ENCODE data around the gene RAD51. TPM values are rescaled to one million over a fixed set of nuclear protein-coding genes. Genes with fewer than 3 reads are reported as not detected.

Gene RAD51
- total RNA-seq, 1 donor: 4.6 TPM

DNA sequence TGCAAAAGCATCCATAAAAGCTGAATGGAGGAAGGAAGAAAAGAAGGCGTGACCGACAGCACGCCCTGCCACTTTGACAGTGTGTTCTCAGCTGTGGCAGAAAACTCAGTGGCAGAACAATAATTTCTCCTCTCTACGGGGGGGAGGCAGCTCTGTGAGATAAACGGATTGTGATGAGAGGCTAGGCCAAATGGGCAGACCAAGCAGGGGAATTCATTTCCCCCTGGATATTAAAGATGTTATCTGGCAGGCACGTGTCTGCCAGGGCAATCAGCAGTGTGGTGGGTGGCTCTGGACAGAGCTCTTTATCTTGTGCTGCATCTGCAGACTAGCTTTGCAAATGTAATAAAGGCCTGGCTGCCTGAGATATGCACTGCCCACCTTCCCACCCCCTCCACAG is 62.0 kb downstream of the RAD51 start:
- peak in 1 of 3 donors; percentile 31 for DNase-seq (ENCODE audit: low read depth in 2 of 3, low spot score in 2 of 3)

DNA sequence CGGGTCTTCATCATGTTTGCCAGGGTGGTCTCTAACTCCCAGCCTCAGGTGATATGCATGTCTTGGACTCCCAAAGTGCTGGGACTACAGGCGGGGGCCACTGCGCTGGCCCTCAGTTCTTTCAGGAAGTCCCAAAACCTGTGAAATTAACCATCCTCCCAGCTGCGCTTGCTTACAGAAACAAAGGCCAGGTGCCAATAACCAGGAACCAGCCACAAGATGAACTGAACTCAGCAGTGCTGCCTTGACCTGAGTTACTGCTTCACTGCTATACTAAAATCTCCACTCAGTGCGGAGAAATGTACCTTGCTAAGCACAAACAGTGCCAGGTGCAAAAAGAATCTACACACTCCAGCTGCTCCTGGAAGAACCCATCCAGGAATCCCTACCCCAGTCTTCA is 65.0 kb downstream of the RAD51 start:
- no peak for DNase-seq (ENCODE audit: low read depth in 2 of 3, low spot score in 2 of 3)

DNA sequence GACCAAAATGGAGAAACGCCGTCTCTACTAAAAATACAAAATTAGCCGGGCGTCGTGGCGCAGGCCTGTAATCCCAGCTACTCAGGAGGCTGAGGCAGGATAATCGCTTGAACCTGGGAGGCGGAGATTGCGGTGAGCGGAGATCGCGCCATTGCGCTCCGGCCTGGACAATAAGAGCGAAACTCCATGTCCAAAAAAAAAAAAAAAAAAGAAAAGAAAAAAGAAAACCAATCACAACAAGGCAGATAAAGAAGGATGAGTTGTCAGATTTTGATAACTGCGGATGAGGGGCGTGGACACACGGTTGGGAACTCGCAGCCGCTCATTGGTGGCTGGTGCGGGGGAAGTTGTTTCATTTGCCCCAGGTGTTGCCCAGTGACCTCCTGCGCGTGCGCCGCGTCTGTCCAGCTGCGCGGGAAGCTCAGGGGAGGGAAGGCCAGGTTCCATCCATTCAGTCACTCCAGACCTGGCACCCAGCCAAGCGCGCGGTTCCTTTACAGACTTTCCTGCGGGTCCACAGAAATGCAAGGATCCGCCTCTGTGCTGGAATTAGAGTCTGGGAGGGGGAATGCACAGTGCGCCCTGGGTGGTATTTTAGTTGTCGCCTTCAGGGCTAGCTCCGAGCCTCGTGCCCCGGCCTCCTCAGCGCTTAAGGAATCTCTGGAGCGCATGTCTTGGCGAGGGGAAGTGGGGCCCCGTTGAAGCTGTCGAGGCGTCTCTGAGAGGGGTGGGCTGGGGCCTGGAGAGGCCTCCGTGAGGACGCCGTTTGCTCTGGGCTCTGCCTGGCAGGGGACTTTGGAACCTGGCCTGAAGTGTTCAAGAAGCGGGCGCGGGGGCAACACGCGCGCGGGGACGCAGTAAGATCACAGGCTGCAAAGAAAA is 68.2 kb downstream of the RAD51 start:
- DNase-seq (ENCODE audit: low read depth in 2 of 3, low spot score in 2 of 3): peak in 1 of 3 donors; percentile 55

DNA sequence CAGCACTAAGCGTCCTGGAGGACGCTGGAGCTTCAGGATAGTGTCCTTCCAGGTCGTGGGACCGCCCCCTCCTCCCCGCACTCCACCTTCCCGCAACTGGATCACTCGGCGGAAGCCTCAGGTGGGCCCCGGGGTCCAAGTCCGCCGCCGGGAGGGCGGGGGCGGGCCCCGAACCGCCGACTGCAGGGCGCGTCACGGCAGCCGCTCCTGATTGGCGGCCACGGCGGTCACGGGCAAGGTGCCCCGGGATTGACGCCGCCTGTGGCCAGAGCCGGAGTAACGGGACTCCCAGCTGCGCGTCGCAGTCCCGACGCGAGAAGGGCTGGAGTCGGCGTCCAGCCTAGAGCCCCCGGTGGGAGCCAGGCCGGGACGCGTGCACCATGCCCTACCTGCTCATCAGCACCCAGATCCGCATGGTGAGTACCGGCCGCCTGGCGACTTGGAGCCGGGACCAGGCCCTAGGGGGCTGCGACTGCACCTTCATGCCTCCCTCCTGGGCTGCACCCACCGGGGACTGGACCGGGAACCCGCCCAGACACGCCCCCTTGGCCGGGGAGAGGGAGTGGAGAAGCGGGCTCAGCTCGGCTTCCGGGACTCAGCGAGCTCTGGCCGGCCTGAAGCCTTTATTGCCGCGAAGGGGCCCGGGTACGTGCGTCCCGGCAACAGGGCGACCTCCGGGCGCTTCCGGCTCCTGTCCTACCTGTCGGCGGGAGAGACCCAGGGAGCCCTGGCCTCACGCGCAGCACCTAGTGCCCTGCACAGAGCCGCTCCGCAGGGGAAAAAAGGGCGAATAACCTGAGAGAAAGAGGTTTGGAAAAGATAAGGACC is 69.0 kb downstream of the RAD51 start, which contains the start of gene GCHFR:
GCHFR (plus strand) TSS at position 268 of the 828 bp plus-strand sequence; CDS start at position 381, 113 bp downstream.
- peak in 2 of 3 donors; percentile 62 to 70 for DNase-seq (ENCODE audit: low read depth in 2 of 3, low spot score in 2 of 3)

DNA sequence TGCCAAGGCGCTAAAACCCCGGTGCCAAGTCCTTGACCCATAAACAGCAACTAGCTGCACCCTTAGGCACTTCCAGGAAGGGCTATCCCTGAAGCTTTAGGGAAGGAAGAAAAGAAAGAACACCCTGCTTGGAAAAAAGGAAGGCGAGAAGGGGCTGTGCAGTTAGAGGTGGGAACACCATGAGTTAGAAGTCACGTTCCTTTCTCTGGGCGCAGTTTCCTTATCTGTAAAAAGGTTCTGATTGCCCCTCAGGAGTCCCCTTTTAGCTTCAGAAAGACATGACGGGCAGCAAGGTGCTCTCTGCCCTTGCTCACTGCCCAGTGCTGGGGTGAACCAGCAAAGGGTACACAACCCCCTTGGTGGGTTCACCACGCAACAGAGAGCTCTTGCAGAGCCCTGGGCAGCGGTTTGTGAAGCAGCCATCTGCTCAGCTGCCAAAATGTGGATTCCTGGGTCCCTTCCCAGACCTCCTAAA is 69.7 kb downstream of the RAD51 start:
- DNase-seq (ENCODE audit: low read depth in 2 of 3, low spot score in 2 of 3): no peak

DNA sequence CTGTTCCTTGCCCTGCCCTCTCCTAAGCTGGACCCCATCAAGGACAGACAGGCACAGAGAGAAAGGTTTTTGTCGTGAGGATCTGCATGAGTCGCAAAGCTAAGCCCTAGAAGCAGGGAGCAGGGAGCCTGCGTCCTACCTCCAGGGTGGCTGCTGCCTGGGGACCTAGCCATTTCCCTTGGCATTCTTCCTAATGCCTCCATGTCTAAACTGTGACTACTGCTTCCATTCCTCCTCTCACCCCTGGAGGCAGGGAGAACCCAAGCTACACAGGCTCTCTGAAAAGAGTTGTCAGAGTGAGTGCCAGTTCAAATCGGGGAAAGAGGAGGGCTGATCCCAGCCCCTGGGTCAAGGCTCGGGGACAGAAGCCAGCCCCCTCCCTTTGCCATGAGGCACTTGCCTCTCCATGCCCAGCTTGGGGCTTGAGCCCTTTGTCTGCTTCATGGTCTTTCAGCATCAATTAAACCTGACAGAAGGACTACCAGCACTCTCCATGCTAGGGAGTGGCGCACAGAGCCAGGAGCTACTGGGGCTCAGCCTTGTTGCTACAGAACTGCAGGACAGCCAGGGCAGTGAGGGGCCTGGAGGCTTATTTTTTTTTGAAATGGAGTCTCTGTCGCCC is 71.3 kb downstream of the RAD51 start:
- no peak for DNase-seq (ENCODE audit: low read depth in 2 of 3, low spot score in 2 of 3)

DNA sequence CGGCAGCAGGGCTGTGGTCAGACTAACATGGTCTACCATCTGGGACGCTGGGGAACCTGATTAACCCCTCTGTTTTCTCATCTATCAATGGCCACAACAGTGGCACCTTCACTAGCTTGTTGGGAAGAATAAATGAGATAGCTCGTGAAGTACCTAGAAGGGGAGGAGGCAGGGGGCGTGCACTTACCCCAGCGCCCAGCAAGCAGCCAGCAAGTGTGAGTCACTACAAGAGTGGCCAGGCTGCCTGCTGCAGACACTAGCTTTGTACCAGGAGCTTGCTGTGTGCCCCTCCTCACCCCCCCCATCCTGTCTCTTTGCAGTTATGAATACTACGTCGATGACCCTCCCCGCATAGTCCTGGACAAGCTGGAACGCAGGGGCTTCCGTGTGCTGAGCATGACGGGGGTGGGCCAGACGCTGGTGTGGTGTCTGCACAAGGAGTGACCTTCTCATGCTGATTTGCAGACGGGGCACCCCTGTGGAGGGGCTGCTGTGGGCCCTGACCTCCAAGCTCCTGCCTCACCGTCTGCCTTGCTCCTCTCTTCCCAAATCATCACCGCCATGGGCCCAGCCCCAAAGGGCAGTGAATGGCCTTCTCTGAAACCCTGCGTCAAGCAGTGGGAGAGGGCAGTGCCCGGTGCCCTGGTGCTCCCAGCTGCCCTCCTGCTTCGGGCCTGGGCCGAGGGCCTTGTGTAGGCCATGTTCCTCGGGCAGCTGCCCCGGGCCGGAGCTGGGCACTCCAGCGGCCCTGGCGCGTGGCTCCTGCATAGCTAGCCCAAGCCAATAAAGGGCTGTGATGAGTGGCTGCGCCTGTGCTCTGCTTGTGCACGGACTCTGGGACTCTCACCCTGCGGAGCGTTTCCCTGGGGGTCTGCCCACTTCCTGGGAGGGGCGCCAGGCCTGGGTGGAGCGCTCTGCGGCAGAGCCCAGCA is 72.2 kb downstream of the RAD51 start:
- no peak for DNase-seq (ENCODE audit: low read depth in 2 of 3, low spot score in 2 of 3)

DNA sequence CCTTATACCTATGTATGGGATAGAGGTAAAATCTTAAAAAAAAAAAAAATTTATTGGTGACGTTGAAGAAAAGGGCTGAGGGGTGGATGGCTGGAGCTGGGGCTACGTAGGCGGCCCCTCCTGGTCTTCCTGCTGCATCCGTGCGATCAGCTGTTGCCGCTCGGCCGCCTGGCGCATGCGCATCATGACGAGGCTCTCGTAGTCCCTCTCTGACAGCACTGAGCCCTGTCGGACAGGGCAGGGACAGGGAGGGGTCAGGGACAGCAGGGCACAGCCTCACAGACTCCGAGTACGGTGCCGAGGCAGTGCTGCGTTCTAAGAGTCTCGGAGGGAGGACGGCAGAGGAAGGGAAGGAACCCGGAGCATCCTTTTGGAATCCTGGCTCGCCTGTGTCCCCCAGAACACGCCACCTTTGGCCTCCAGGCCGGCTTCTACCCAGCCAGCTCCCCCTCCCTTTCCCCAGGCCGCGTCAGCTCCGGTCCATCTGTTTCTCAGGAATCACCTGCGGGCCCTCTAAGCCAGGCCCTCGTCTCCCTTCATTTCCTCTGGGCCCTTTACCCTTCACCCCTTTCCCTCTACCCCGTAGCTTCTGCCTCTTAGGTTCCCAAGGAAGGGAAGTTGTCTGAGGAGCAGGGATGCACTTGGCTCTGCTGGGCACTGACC is 73.0 kb downstream of the RAD51 start:
- no peak for DNase-seq (ENCODE audit: low read depth in 2 of 3, low spot score in 2 of 3)

DNA sequence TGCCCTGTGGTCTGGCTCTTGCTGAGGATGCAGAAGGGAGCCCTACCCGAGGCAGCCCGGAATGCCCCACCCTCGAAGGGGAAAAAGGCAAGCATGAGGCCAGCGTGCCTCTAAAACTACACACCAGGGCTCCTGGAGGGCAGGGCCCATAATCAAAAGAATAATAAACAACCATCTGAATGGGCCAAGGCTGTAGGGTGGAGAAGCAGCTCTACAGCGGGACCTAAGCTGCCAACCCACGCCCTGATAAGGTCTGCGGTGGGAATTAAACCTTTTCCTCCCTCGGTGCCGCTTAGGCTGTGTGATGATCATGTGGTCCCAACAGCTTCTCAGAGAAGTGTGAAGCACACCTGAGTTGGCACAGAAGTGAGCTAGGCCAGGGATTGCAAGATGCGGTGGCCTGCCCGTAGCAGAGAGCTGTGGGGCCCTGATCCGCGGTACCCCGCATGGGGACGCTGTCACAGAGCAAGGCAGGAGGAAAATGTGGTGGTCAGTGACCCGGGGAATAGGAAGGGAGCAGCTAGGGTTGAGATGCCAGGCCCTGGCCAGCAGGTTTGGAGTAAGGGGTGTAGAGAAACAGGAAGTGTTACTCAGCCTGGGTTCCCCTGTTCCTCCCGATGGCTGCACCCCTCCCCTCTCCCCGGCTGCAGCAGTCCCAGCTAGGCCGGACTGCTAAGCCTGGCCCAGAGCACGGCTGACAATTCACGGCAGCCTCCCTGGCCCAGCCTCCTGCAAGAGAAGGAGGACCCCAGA is 73.7 kb downstream of the RAD51 start:
- peak in 2 of 3 donors; percentile 49 to 64 for DNase-seq (ENCODE audit: low read depth in 2 of 3, low spot score in 2 of 3)

DNA sequence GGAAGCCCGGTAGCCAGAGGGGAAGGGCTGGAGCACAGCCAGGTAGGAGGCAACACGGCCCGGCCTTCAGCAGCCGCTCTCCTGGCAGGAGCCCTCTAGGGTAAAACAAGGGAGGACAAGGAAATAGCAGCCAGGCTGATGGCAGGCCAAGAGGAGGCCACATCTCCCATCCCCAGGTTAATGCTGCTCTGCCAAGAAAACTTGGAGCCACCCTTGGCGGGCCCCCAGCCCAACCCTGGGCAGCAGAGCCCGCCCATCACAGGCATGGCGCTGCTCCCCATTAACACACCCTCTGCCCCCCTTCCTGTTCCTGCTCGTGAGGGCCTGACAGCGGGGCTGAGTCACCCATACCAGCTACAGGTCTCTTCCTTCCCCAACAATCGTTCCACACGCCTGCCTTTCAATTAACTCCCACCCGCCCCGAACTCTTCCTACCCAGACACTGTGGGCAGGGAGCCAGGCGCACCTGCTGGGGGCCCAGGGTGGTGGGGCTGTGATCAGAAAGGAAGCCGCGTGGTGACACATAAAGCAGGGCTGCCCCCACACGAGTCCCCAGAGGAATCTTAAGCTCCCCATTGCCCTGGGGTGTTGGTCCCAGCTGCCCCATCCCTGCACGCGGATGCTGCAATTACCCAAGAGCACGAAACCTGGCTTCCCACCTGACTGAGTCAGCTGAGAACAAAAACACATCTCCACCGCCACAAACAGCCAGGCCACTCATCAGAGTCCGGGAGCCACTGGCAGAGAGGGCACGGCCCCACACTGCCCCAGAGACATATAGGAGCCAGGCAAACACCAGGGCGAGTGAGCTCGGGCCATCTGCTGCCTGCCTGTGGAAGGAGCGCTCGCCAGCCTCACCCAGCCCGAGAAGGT is 74.5 kb downstream of the RAD51 start, which contains the start of gene C15orf62:
C15orf62 (plus strand) TSS at position 707 of the 873 bp plus-strand sequence. CDS start 516 bp downstream, outside the sequence.
- DNase-seq (ENCODE audit: low read depth in 2 of 3, low spot score in 2 of 3): peak in 2 of 3 donors; percentile 91 to 92

DNA sequence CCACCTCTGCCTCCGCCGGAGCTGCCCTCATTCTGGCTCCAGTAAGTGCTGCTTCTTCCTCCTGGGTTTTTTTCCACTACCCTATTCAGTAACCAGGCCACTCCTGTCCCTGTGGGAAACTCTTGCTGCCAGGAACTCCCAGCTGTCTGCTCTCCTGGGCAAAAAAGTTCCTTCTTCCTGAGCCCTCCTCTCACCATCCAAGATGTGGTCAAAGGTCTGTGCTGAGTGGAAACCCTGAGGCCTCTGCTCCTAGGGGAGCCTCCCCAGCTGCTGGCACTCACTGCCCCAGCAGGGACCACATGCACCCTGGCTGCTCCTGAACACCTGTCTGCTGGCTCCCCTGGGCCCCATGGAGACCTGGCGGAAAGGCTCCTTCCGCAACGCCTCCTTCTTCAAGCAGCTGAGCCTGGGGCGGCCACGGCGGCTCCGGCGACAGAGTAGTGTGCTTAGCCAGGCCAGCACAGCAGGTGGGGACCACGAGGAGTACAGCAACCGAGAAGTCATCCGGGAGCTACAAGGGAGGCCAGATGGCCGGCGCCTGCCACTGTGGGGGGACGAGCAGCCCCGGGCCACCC is 75.3 kb downstream of the RAD51 start:
- DNase-seq (ENCODE audit: low read depth in 2 of 3, low spot score in 2 of 3): peak in 1 of 3 donors; percentile 37

DNA sequence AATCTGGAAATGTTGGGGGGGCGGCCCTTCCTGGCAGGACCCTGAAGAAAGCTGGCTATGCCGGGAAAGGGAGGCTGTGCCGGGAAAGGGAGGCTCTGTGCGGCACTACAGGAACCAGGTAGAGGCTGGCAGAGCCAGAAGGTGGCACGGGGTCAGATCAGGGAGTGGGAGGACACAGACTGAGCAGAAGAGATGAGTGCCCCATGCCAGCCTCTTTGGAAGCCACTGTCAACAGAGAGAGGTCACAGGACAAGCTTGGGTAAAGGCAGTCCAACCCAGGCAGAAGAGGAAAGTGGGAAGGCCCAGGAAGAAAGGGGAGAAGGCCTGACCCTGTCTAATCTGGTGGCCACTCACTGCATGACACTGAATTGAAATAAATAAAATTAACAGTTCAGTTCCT is 76.3 kb downstream of the RAD51 start:
- DNase-seq (ENCODE audit: low read depth in 2 of 3, low spot score in 2 of 3): no peak

DNA sequence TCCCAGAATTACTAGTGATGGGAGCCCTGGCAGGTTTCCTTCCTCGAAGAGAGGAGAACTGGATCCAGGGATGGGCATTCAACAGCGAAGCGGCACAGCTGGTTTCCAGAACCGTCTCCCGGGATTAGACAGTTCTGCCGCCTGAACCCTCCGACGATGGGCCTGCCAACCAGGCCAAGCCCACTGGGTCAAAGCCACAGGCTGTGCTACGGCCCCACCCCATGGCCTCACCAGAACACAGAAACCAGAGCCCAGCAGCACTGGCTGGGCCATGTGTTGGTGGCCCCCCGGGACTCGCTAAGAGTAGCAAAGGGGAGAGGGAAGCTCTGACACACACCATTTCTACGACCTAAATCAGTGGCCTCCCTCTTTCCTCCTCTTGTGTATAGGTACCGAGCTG is 77.0 kb downstream of the RAD51 start:
- DNase-seq (ENCODE audit: low read depth in 2 of 3, low spot score in 2 of 3): no peak

DNA sequence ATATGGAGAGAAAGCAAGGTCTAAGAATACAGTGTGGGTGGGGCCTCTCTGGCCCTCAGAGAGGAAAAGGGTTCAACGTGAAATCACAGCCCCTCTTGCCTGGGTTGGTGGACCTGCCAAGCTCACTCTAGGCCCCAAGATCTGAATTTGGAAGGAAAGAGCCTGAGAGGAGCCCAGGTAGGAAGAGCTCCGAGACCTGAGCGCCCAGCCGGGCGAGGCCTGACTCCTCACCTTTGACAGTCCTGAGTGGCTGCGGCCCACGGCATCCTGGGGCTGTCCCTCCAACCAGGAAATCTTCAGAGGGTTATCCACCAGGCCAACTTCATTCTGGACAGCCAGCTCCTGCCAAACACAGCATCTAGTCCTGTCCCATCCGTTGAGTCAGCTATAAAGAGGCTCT is 78.5 kb downstream of the RAD51 start:
- no peak for DNase-seq (ENCODE audit: low read depth in 2 of 3, low spot score in 2 of 3)

DNA sequence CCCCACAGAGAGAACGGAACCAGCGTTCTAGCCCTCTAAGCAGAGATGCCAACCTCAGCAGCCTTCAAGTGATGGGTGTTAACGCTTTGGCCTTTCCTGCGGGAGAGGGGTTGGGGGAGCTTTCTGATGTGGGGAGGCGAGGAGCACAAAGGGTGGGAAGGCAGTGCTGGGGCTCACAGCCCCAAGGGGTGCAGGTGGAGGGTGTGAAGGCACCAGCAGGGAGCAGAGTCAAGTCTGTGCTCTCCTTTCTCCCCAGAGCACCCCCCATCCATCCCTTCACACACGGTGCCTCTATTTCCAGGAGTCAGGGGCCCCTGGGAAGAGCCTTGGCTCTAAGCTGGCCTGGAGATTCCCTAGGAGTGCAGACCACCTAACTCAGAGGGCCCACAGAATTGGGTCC is 78.9 kb downstream of the RAD51 start:
- no peak for DNase-seq (ENCODE audit: low read depth in 2 of 3, low spot score in 2 of 3)

DNA sequence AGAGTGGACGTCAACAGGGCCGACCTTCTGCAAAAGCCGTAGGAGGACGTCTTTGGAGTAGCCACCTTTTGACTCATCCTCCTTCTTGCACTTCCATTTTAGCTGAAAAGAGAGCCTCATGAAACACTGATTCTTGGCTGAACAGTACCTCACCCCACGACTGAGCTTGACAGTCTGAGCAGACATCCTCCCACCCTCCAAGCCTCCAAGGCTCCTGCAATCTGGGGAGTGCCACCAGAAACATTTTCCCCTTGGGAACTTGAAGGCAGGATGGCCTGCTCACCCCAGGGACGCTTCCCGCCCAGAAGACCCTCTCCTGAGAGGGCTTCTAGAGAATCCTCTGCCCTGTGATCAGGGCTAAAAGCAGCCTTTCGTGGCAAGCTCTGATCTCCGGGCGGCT is 80.0 kb downstream of the RAD51 start:
- DNase-seq (ENCODE audit: low read depth in 2 of 3, low spot score in 2 of 3): no peak
